WTC11 (cell line): Measurements from ENCODE around the gene EPHA6. TPM values are rescaled to one million over a fixed set of nuclear protein-coding genes. Genes with fewer than 3 reads are reported as not detected.

Experiments used
- ATAC-seq: fragments of 200-7000 bp; cut with Tn5 transposase; 2 replicates; pipeline ENCODE4 v1.10.0; 2021; ENCODE audit warnings: mild to moderate bottlenecking, moderate library complexity
- CTCF ChIA-PET: fragments of 300-600 bp; sonication (Branson Sonifier 250); formaldehyde crosslinking; loops from one replicate; lab custom pipeline; 2021; ENCODE audit warnings: antibody characterized with exemption; lab: Charles Lee
- POLR2A ChIA-PET: fragments of 350-600 bp; sonication (Branson Sonifier 250); formaldehyde crosslinking; loops from one replicate; lab custom pipeline; 2021; ENCODE audit warnings: antibody characterized with exemption; lab: Charles Lee
- DNase-seq: peaks from one replicate; pipeline ENCODE4 v3.0.0; 2021; ENCODE audit warnings: low spot score
- H3K27ac Mint-ChIP-seq: 2 replicates; pipeline ENCODE4 v1.8.0; 2021; ENCODE audit warnings: mixed read lengths
- H3K27me3 Mint-ChIP-seq: 2 replicates; pipeline ENCODE4 v1.8.0; 2021; ENCODE audit warnings: low read depth, mild to moderate bottlenecking, moderate library complexity, mixed read lengths
- H3K36me3 Mint-ChIP-seq: 2 replicates; pipeline ENCODE4 v1.8.0; 2021; ENCODE audit warnings: mixed read lengths
- H3K4me1 Mint-ChIP-seq: 2 replicates; pipeline ENCODE4 v1.8.0; 2022; ENCODE audit warnings: mixed read lengths
- H3K4me3 Mint-ChIP-seq: 2 replicates; pipeline ENCODE4 v1.8.0; 2021; ENCODE audit warnings: mild to moderate bottlenecking, moderate library complexity, mixed read lengths
- H3K9me3 Mint-ChIP-seq: 2 replicates; pipeline ENCODE4 v1.8.0; 2021; ENCODE audit warnings: mixed read lengths
- CBFB ChIP-seq: sonication (generic); formaldehyde crosslinking; IDR thresholded peaks from 2 replicates; pipeline ENCODE4 v1.8.1; 2022; ENCODE audit warnings: mild to moderate bottlenecking, low read depth, missing genetic modification reagents
- FOXP1 ChIP-seq: sonication (generic); formaldehyde crosslinking; IDR thresholded peaks from 2 replicates; pipeline ENCODE4 v1.8.0; 2022; ENCODE audit warnings: missing genetic modification reagents, mild to moderate bottlenecking, moderate library complexity, borderline replicate concordance
- HMGXB4 ChIP-seq: sonication (generic); formaldehyde crosslinking; IDR thresholded peaks from 2 replicates; pipeline ENCODE4 v1.8.1; 2023; ENCODE audit warnings: mild to moderate bottlenecking, moderate library complexity, missing genetic modification reagents
- JAZF1 ChIP-seq: fragments of 250-450 bp; sonication (Bioruptor Pico); IDR thresholded peaks from 2 replicates; pipeline ENCODE4 v1.9.0; 2021; ENCODE audit warnings: moderate library complexity, mild to moderate bottlenecking, inconsistent platforms
- MXD4 ChIP-seq: fragments of 250-450 bp; sonication (Bioruptor Pico); IDR thresholded peaks from 2 replicates; pipeline ENCODE4 v1.8.0; 2021; ENCODE audit warnings: mild to moderate bottlenecking, moderate library complexity, borderline replicate concordance
- MYBL2 ChIP-seq: sonication (generic); formaldehyde crosslinking; IDR thresholded peaks from 2 replicates; pipeline ENCODE4 v1.8.1; 2023; ENCODE audit warnings: mild to moderate bottlenecking, moderate library complexity, missing genetic modification reagents
- NR1H2 ChIP-seq: sonication (generic); formaldehyde crosslinking; IDR thresholded peaks from 2 replicates; pipeline ENCODE4 v1.9.0; 2021; ENCODE audit warnings: mild to moderate bottlenecking, moderate library complexity, missing genetic modification reagents
- NR3C1 ChIP-seq: sonication (generic); formaldehyde crosslinking; conservative IDR thresholded peaks from 2 replicates; pipeline ENCODE4 v1.8.1; 2023; ENCODE audit warnings: low read depth, mild to moderate bottlenecking, missing genetic modification reagents
- OVOL2 ChIP-seq: fragments of 250-450 bp; sonication (Bioruptor Pico); IDR thresholded peaks from 2 replicates; pipeline ENCODE4 v1.9.0; 2021; ENCODE audit warnings: mild to moderate bottlenecking, borderline replicate concordance
- RELA ChIP-seq: sonication (generic); formaldehyde crosslinking; IDR thresholded peaks from 2 replicates; pipeline ENCODE4 v1.8.1; 2022; ENCODE audit warnings: missing genetic modification reagents, mild to moderate bottlenecking, borderline replicate concordance
- RORB ChIP-seq: fragments of 250-450 bp; sonication (Bioruptor Pico); IDR thresholded peaks from 2 replicates; pipeline ENCODE4 v1.9.0; 2021; ENCODE audit warnings: mild to moderate bottlenecking
- TCF7 ChIP-seq: sonication (generic); formaldehyde crosslinking; IDR thresholded peaks from 2 replicates; pipeline ENCODE4 v1.8.0; 2022; ENCODE audit warnings: mild to moderate bottlenecking, low read depth, missing genetic modification reagents, moderate library complexity
- USF2 ChIP-seq: sonication (generic); formaldehyde crosslinking; IDR thresholded peaks from 2 replicates; pipeline ENCODE4 v1.8.1; 2023; ENCODE audit warnings: mild to moderate bottlenecking, missing genetic modification reagents, moderate library complexity
- ZNF138 ChIP-seq: sonication (generic); formaldehyde crosslinking; conservative IDR thresholded peaks from 2 replicates; pipeline ENCODE4 v1.8.1; 2022; ENCODE audit warnings: mild to moderate bottlenecking, moderate library complexity, missing genetic modification reagents
- ZNF263 ChIP-seq: sonication (generic); formaldehyde crosslinking; IDR thresholded peaks from 2 replicates; pipeline ENCODE4 v1.8.1; 2022; ENCODE audit warnings: low read depth, mild to moderate bottlenecking, moderate library complexity, missing genetic modification reagents
- ZNF423 ChIP-seq: fragments of 250-450 bp; sonication (Bioruptor Pico); IDR thresholded peaks from 2 replicates; pipeline ENCODE4 v2.1.2; 2022; ENCODE audit warnings: mild to moderate bottlenecking, moderate library complexity
- ZNF425 ChIP-seq: fragments of 250-450 bp; sonication (Bioruptor Pico); conservative IDR thresholded peaks from 2 replicates; pipeline ENCODE4 v1.9.0; 2021; ENCODE audit warnings: mild to moderate bottlenecking
- total RNA-seq: library from RNA; stranded (reverse); gene quantifications from 3 replicates; pipeline ENCODE4 v1.2.3, GENCODE V29; 2021
- TF ChIP-seq, protein P1 (sequence below): sonication (generic); formaldehyde crosslinking; conservative IDR thresholded peaks from 2 replicates; pipeline ENCODE4 v1.8.1; 2023; ENCODE audit warnings: mild to moderate bottlenecking, low read depth, missing genetic modification reagents, moderate library complexity
- TF ChIP-seq, protein P2 (sequence below): fragments of 250-450 bp; sonication (Bioruptor Pico); IDR thresholded peaks from 2 replicates; pipeline ENCODE4 v1.9.0; 2021; ENCODE audit warnings: mild to moderate bottlenecking, borderline replicate concordance

The EPHA6 gene
- total RNA-seq, 1 experiment from 2014 or later, result 2.1 TPM

- peaks cover 10% of the 10 kb centered on the region for H3K4me1 Mint-ChIP-seq
- H3K9me3 Mint-ChIP-seq, result no peaks in the 10 kb centered on the region
- no peaks in the 10 kb centered on the region for H3K36me3 Mint-ChIP-seq
- ChIA-PET POLR2A (no interaction called here), CTCF (no interaction called here)
- no peak for ATAC-seq
- DNase-seq, result no peak
- H3K27ac Mint-ChIP-seq, result no peak overlapping the region
- H3K27me3 Mint-ChIP-seq, result no peaks in the 10 kb centered on the region
- no peak for TF ChIP-seq JAZF1 (CRISPR knock-in tag)
- TF ChIP-seq MYBL2 (CRISPR knock-in tag), result no peak
- TF ChIP-seq RELA (CRISPR knock-in tag), result no peak
- TF ChIP-seq, protein P1, sequence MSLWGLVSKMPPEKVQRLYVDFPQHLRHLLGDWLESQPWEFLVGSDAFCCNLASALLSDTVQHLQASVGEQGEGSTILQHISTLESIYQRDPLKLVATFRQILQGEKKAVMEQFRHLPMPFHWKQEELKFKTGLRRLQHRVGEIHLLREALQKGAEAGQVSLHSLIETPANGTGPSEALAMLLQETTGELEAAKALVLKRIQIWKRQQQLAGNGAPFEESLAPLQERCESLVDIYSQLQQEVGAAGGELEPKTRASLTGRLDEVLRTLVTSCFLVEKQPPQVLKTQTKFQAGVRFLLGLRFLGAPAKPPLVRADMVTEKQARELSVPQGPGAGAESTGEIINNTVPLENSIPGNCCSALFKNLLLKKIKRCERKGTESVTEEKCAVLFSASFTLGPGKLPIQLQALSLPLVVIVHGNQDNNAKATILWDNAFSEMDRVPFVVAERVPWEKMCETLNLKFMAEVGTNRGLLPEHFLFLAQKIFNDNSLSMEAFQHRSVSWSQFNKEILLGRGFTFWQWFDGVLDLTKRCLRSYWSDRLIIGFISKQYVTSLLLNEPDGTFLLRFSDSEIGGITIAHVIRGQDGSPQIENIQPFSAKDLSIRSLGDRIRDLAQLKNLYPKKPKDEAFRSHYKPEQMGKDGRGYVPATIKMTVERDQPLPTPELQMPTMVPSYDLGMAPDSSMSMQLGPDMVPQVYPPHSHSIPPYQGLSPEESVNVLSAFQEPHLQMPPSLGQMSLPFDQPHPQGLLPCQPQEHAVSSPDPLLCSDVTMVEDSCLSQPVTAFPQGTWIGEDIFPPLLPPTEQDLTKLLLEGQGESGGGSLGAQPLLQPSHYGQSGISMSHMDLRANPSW (CRISPR knock-in tag), result no peak
- no peak for TF ChIP-seq TCF7
- no peak for TF ChIP-seq NR1H2 (CRISPR knock-in tag)
- TF ChIP-seq CBFB (CRISPR knock-in tag), result no peak
- no peak for TF ChIP-seq USF2 (CRISPR knock-in tag)
- no peak for TF ChIP-seq ZNF423
- no peak for TF ChIP-seq FOXP1 (CRISPR knock-in tag)
- TF ChIP-seq, protein P2, sequence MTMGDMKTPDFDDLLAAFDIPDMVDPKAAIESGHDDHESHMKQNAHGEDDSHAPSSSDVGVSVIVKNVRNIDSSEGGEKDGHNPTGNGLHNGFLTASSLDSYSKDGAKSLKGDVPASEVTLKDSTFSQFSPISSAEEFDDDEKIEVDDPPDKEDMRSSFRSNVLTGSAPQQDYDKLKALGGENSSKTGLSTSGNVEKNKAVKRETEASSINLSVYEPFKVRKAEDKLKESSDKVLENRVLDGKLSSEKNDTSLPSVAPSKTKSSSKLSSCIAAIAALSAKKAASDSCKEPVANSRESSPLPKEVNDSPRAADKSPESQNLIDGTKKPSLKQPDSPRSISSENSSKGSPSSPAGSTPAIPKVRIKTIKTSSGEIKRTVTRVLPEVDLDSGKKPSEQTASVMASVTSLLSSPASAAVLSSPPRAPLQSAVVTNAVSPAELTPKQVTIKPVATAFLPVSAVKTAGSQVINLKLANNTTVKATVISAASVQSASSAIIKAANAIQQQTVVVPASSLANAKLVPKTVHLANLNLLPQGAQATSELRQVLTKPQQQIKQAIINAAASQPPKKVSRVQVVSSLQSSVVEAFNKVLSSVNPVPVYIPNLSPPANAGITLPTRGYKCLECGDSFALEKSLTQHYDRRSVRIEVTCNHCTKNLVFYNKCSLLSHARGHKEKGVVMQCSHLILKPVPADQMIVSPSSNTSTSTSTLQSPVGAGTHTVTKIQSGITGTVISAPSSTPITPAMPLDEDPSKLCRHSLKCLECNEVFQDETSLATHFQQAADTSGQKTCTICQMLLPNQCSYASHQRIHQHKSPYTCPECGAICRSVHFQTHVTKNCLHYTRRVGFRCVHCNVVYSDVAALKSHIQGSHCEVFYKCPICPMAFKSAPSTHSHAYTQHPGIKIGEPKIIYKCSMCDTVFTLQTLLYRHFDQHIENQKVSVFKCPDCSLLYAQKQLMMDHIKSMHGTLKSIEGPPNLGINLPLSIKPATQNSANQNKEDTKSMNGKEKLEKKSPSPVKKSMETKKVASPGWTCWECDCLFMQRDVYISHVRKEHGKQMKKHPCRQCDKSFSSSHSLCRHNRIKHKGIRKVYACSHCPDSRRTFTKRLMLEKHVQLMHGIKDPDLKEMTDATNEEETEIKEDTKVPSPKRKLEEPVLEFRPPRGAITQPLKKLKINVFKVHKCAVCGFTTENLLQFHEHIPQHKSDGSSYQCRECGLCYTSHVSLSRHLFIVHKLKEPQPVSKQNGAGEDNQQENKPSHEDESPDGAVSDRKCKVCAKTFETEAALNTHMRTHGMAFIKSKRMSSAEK (CRISPR knock-in tag), result no peak
- no peak for TF ChIP-seq ZNF263 (CRISPR knock-in tag)
- no peak for TF ChIP-seq RORB (CRISPR knock-in tag)
- TF ChIP-seq OVOL2, result no peak
- no peak for TF ChIP-seq MXD4 (CRISPR knock-in tag)
- H3K4me3 Mint-ChIP-seq, result no peak overlapping the region
Measured at GRCh38 chr3:97037294-97037943, 223.0 kb downstream of the EPHA6 start.

- no peaks in the 10 kb centered on the region for H3K9me3 Mint-ChIP-seq
- H3K4me1 Mint-ChIP-seq, result peaks cover 10% of the 10 kb centered on the region
- CTCF ChIA-PET, result no interaction called here
- H3K4me3 Mint-ChIP-seq, result no peak overlapping the region
- DNase-seq, result no peak
- POLR2A ChIA-PET, result no interaction called here
- ATAC-seq, result no peak
- no peaks in the 10 kb centered on the region for H3K36me3 Mint-ChIP-seq
- H3K27ac Mint-ChIP-seq, result peak overlapping the region; percentile 48; the same call in 1 of the 2 replicates
- no peaks in the 10 kb centered on the region for H3K27me3 Mint-ChIP-seq
- no peak for TF ChIP-seq ZNF138 (CRISPR knock-in tag)
- TF ChIP-seq ZNF425 (CRISPR knock-in tag), result no peak
- no peak for TF ChIP-seq HMGXB4 (CRISPR knock-in tag)
- TF ChIP-seq, protein P1 (CRISPR knock-in tag), result no peak
- TF ChIP-seq NR3C1 (CRISPR knock-in tag), result no peak
- no peak for TF ChIP-seq MYBL2 (CRISPR knock-in tag)
Measured at GRCh38 chr3:97043411-97043810, 229.0 kb downstream of the EPHA6 start.
